DMS53 treated with DMSO at 0.1 percent for 48 hours (cell line): ENCODE data around the gene CFAP65.

ENCODE experiments used
- DNase-seq: peaks from one replicate; lab custom pipeline; 2025; ENCODE audit not compliant: unreplicated experiment; lab: John Stamatoyannopoulos, UW

Gene CFAP65

GRCh38 chr2:219062081-219062480 lies 20.8 kb upstream of the CFAP65 start:
- DNase-seq, result no peak

- no peak for DNase-seq
Observed at GRCh38 chr2:219060821-219061791, 19.8 kb upstream of the CFAP65 start, which contains the start of gene IHH. TSS of gene IHH (minus strand) at chr2:219060921. CDS start at chr2:219060467, 454 bp downstream.

GRCh38 chr2:219059725-219060682 lies 18.7 kb upstream of the CFAP65 start:
- no peak for DNase-seq

- DNase-seq, result no peak
Observed at GRCh38 chr2:219059375-219059724, 18.0 kb upstream of the CFAP65 start.

GRCh38 chr2:219058541-219059374 lies 17.4 kb upstream of the CFAP65 start:
- no peak for DNase-seq

- DNase-seq, result peak; percentile 67
Observed at GRCh38 chr2:219057709-219058540, 16.6 kb upstream of the CFAP65 start.

GRCh38 chr2:219056896-219057708 lies 15.8 kb upstream of the CFAP65 start:
- no peak for DNase-seq

GRCh38 chr2:219056176-219056895 lies 15.0 kb upstream of the CFAP65 start:
- DNase-seq, result no peak

- DNase-seq, result no peak
Observed at GRCh38 chr2:219054956-219055903, 13.9 kb upstream of the CFAP65 start.

- DNase-seq, result no peak
Observed at GRCh38 chr2:219049282-219049681, 8.0 kb upstream of the CFAP65 start.

GRCh38 chr2:219045937-219046550 lies 4.7 kb upstream of the CFAP65 start:
- no peak for DNase-seq

GRCh38 chr2:219042750-219043149 lies 1.4 kb upstream of the CFAP65 start:
- DNase-seq, result no peak

GRCh38 chr2:219042157-219042556 lies 841 bp upstream of the CFAP65 start:
- DNase-seq, result no peak

GRCh38 chr2:219038600-219038999 lies 2.7 kb downstream of the CFAP65 start:
- DNase-seq, result no peak

- DNase-seq, result peak; percentile 1
Observed at GRCh38 chr2:219037783-219038499, 3.4 kb downstream of the CFAP65 start.

GRCh38 chr2:219035942-219036341 lies 5.4 kb downstream of the CFAP65 start:
- no peak for DNase-seq
